ENCODE results near the gene CHD2. TPM values are rescaled to one million over a fixed set of nuclear protein-coding genes. Genes with fewer than 3 reads are reported as not detected.

Gene CHD2
- total and polyA plus RNA-seq, 3 experiments from 2014 or later: 80.3 to 109 (median 99.0) TPM

DNA sequence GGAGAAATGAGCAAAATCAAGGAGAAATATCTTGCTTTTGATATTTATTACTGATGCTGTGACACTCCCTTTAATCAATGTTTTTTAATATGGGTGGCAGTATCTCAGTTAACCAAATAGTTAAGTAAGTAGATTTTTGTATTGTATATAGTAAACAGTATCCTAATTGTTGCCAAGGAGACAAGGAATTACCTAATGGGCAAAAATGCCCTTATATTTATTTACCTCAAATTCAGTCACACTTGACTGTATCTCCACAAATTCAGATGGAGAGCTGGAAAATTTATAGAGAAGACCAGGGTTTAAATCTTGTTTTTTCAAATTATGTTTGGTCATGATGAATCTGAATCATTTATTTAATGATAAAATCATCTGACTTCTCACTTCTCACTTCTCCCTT, 3.6 kb upstream of the CHD2 start:
- POLR2A ChIA-PET: interaction anchor here (1.0 to 4.5 kb wide), 3 partner anchors 12 to 76 kb away, joined by 5 to 55 read pairs (median 5); no protein-coding TSS in a partner anchor
- peak overlapping the region; percentile 22 for H3K27ac ChIP-seq (ENCODE audit: low read depth, low read length)

DNA sequence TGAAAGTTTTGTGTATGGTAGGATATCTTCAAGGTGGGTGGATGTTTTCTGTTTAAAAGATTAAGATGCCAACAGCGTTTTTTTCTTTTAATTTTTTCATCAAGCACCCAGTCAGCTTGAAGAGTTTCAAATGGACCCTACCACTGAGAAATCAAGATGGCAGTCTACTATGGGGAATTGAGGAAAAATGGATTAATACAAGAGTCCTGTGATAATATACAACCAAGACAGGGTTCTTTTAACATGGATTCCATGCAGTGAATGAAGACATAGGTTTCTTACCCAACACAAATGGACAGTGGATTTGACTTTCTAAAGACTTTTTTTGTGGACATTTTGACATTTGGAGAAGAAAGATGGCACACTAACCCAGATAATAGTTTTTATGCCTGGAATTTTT, 2.5 kb upstream of the CHD2 start:
- ChIA-PET POLR2A (interaction anchor here (0.6 to 4.5 kb wide), 5 partner anchors 8 to 88 kb away, joined by 3 to 55 read pairs (median 5); no protein-coding TSS in a partner anchor), CTCF (interaction anchor here (1.1 to 2.7 kb wide), 3 partner anchors 15 to 100 kb away, joined by 4 to 8 read pairs (median 5); no protein-coding TSS in a partner anchor)
- no peak overlapping the region for H3K4me3 ChIP-seq (ENCODE audit: low read length)
- peak overlapping the region in 5 of 7 donors; percentile 9 to 53 (median 32) for H3K4me3 Mint-ChIP-seq
- H3K27me3 Mint-ChIP-seq: peaks cover 0 to 6% of the 10 kb centered on the region in 2 donors
- peaks cover 0 to 15% (median 0%) of the 10 kb centered on the region in 5 donors for H3K9me3 Mint-ChIP-seq
- H3K36me3 ChIP-seq (ENCODE audit: insufficient read depth, low read length): peaks cover 32% of the 10 kb centered on the region
- H3K4me1 ChIP-seq (ENCODE audit: insufficient read depth, low read length): peaks cover 74% of the 10 kb centered on the region
- peaks cover 34 to 84% (median 35%) of the 10 kb centered on the region in 3 donors for H3K36me3 Mint-ChIP-seq
- no peak overlapping the region for H3K27ac ChIP-seq (ENCODE audit: low read depth, low read length)
- no peaks in the 10 kb centered on the region for H3K9me3 ChIP-seq (ENCODE audit: low read length)
- no peak for DNase-seq
- peaks cover 58 to 76% (median 74%) of the 10 kb centered on the region in 3 donors for H3K4me1 Mint-ChIP-seq
- H3K27ac Mint-ChIP-seq: peak overlapping the region in 6 of 8 donors; percentile 55 to 90 (median 82)
- no peaks in the 10 kb centered on the region for H3K27me3 ChIP-seq (ENCODE audit: insufficient read depth, low read length, poor library complexity, severe bottlenecking)

More for the DNA sequence above, 3.6 kb upstream of the CHD2 start:
- H3K27ac Mint-ChIP-seq: peak overlapping the region; percentile 41 to 92 (median 77)
- peak overlapping the region; percentile 23 to 61 (median 37) for H3K4me3 Mint-ChIP-seq
- H3K9me3 Mint-ChIP-seq: peaks cover 0 to 15% (median 0%) of the 10 kb centered on the region in 5 donors
- peaks cover 0 to 6% of the 10 kb centered on the region in 2 donors for H3K27me3 Mint-ChIP-seq
- Histone ChIP-seq H3K27me3 (ENCODE audit: insufficient read depth, low read length, poor library complexity, severe bottlenecking) (no peaks in the 10 kb centered on the region), H3K4me1 (ENCODE audit: insufficient read depth, low read length) (peaks cover 82% of the 10 kb centered on the region), H3K9me3 (ENCODE audit: low read length) (no peaks in the 10 kb centered on the region), H3K36me3 (ENCODE audit: insufficient read depth, low read length) (peaks cover 37% of the 10 kb centered on the region), H3K4me3 (ENCODE audit: low read length) (no peak overlapping the region)
- CTCF ChIA-PET: interaction anchor here (1.1 to 2.7 kb wide), 2 partner anchors 14 to 99 kb away, joined by 5 to 8 read pairs; no protein-coding TSS in a partner anchor
- peaks cover 65 to 85% (median 82%) of the 10 kb centered on the region in 3 donors for H3K4me1 Mint-ChIP-seq
- peak in 1 of 5 donors; percentile 3 for DNase-seq
- H3K36me3 Mint-ChIP-seq: peaks cover 35 to 88% (median 37%) of the 10 kb centered on the region in 3 donors

DNA sequence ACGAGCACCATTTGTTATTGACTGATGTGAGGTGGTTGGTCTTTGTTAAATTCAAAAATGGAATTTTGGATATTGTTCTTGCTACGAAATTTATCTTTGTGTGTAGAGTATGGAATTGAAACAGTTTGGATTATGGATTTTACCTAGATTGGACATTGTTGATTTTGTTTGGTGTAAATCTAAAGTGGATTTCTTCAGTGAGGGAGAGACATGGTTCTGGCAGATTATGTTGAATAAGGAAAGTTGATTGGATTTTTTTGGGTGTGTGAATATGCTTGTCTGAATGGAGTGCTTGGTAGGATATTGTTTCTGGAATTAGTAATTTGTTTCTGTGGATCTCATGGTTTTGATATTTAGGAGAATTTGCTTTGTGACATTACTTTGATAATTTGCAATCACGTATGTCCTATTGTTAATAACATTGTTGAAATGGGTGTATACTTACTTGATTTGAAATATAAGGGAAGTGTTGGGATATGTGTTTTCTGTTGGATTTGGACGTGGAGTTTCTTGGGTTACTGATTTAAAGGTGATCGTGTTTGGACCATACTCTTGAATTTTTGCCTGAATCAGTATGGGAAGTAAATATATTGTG, 1.0 kb upstream of the CHD2 start:
- peaks cover 0 to 15% (median 0%) of the 10 kb centered on the region in 5 donors for H3K9me3 Mint-ChIP-seq
- H3K27ac Mint-ChIP-seq: peak overlapping the region; percentile 31 to 98 (median 88)
- no peak overlapping the region for H3K27ac ChIP-seq (ENCODE audit: low read depth, low read length)
- peaks cover 34 to 86% (median 35%) of the 10 kb centered on the region in 3 donors for H3K36me3 Mint-ChIP-seq
- POLR2A ChIA-PET: interaction anchor here (0.7 to 11.5 kb wide), 10 partner anchors 10 to 102 kb away, joined by 3 to 455 read pairs (median 28); no protein-coding TSS in a partner anchor
- CTCF ChIA-PET: interaction anchor here (0.9 to 6.9 kb wide), 7 partner anchors 9 to 90 kb away, joined by 3 to 79 read pairs (median 8); no protein-coding TSS in a partner anchor
- DNase-seq: no peak
- no peaks in the 10 kb centered on the region for H3K9me3 ChIP-seq (ENCODE audit: low read length)
- peaks cover 0 to 12% of the 10 kb centered on the region in 2 donors for H3K27me3 Mint-ChIP-seq
- H3K4me1 ChIP-seq (ENCODE audit: insufficient read depth, low read length): peaks cover 60% of the 10 kb centered on the region
- no peak overlapping the region for H3K4me3 ChIP-seq (ENCODE audit: low read length)
- peaks cover 19% of the 10 kb centered on the region for H3K36me3 ChIP-seq (ENCODE audit: insufficient read depth, low read length)
- peak overlapping the region; percentile 35 to 98 (median 72) for H3K4me3 Mint-ChIP-seq
- no peaks in the 10 kb centered on the region for H3K27me3 ChIP-seq (ENCODE audit: insufficient read depth, low read length, poor library complexity, severe bottlenecking)
- peaks cover 57 to 75% (median 73%) of the 10 kb centered on the region in 3 donors for H3K4me1 Mint-ChIP-seq

DNA sequence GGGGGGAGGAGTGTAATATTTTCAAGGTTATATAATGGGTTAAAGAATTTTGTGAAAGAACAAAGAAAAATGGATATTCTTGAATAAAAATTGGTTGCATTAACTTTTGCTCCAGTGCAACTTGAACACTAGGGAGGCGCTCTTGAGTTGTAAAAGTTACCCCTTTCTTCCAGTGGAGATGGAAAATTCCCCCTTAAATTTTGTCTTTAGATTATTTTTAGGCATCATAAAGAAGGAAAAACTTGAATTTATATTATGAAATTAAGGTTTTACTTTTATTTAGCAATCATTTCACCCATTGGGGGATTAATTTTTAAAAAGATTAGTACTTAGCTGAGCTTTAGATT, 550 bp upstream of the CHD2 start:
- Mint-ChIP-seq H3K27ac (peak overlapping the region; percentile 97 to 100 (median 99)), H3K4me3 (peak overlapping the region; percentile 35 to 100 (median 96)), H3K4me1 (peaks cover 57 to 73% (median 69%) of the 10 kb centered on the region in 3 donors), H3K9me3 (peaks cover 0 to 15% (median 0%) of the 10 kb centered on the region in 5 donors), H3K36me3 (peaks cover 34 to 81% (median 35%) of the 10 kb centered on the region in 3 donors), H3K27me3 (peaks cover 0 to 12% of the 10 kb centered on the region in 2 donors)
- no peaks in the 10 kb centered on the region for H3K9me3 ChIP-seq (ENCODE audit: low read length)
- H3K27me3 ChIP-seq (ENCODE audit: insufficient read depth, low read length, poor library complexity, severe bottlenecking): no peaks in the 10 kb centered on the region
- DNase-seq: no peak
- H3K36me3 ChIP-seq (ENCODE audit: insufficient read depth, low read length): peaks cover 14% of the 10 kb centered on the region
- CTCF ChIA-PET: interaction anchor here (0.9 to 6.9 kb wide), 7 partner anchors 10 to 90 kb away, joined by 3 to 79 read pairs (median 8); no protein-coding TSS in a partner anchor
- POLR2A ChIA-PET: interaction anchor here (0.7 to 11.5 kb wide), 10 partner anchors 9 to 102 kb away, joined by 3 to 455 read pairs (median 15); no protein-coding TSS in a partner anchor
- no peak overlapping the region for H3K4me3 ChIP-seq (ENCODE audit: low read length)
- H3K27ac ChIP-seq (ENCODE audit: low read depth, low read length): no peak overlapping the region
- peaks cover 55% of the 10 kb centered on the region for H3K4me1 ChIP-seq (ENCODE audit: insufficient read depth, low read length)

DNA sequence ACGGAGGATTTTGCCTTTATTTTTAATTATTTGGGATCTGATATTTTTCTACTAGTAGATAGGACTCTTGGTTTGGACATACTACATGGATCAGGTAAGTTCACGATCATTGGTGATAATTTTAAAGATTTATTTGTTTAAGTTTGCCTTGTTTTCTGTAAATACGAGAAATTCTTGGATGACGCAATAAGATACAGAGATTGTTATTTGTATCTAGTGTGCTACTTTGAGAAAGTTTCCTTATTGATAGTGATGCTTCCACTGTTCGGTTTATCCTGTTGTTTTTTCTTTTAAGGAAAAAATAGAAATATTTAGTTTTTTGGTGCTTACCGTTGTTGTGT, 577 bp downstream of the CHD2 start:
- peak overlapping the region; percentile 90 to 100 (median 98) for H3K4me3 Mint-ChIP-seq
- ChIA-PET POLR2A (interaction anchor here (0.6 to 11.5 kb wide), 12 partner anchors 10 to 1454 kb away, joined by 3 to 455 read pairs (median 8); no protein-coding TSS in a partner anchor), CTCF (interaction anchor here (0.7 to 6.9 kb wide), 9 partner anchors 11 to 103 kb away, joined by 3 to 79 read pairs (median 6); no protein-coding TSS in a partner anchor)
- H3K27ac Mint-ChIP-seq: peak overlapping the region; percentile 97 to 100 (median 99)
- Histone ChIP-seq H3K27ac (ENCODE audit: low read depth, low read length) (peak overlapping the region; percentile 97), H3K4me1 (ENCODE audit: insufficient read depth, low read length) (peaks cover 54% of the 10 kb centered on the region), H3K9me3 (ENCODE audit: low read length) (no peaks in the 10 kb centered on the region), H3K36me3 (ENCODE audit: insufficient read depth, low read length) (peaks cover 10% of the 10 kb centered on the region), H3K4me3 (ENCODE audit: low read length) (peak overlapping the region; percentile 80), H3K27me3 (ENCODE audit: insufficient read depth, low read length, poor library complexity, severe bottlenecking) (no peaks in the 10 kb centered on the region)
- H3K4me1 Mint-ChIP-seq: peaks cover 60 to 74% (median 69%) of the 10 kb centered on the region in 3 donors
- H3K27me3 Mint-ChIP-seq: peaks cover 0 to 12% of the 10 kb centered on the region in 2 donors
- no peak for DNase-seq
- peaks cover 0 to 15% (median 0%) of the 10 kb centered on the region in 5 donors for H3K9me3 Mint-ChIP-seq
- peaks cover 29 to 78% (median 31%) of the 10 kb centered on the region in 3 donors for H3K36me3 Mint-ChIP-seq

DNA sequence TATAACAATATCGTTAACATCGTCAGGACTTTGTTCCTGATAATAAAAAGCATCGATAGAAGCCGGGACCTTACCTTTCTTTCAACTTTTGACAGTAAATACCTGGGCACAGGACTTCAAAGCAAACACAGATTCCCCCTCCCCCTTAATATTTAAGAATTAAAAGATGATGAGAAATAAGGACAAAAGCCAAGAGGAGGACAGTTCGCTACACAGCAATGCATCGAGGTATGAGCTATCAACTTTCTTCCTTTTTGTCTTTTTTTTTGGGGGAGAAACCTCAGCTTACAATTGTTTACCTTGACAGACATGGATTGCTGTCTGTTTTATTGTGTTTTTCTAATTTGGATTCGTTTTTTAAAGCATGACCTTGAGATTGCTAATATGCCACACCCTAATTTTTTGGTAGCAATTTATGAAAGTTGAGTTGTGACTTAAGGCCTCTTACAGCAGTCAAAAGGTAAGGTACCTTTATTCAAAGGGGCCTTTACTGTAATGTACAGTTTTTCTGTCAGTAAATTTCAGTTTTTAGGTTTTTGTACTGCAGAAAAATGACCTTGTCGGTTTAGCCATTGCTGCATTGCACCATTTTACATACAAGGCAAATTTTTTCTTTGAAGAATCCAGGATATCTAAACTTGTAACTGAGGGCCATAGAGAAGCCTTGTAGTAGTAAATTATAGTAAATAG, 1.1 kb downstream of the CHD2 start:
- Mint-ChIP-seq H3K4me3 (peak overlapping the region; percentile 90 to 100 (median 98)), H3K4me1 (peaks cover 61 to 74% (median 70%) of the 10 kb centered on the region in 3 donors), H3K27ac (peak overlapping the region; percentile 97 to 100 (median 99)), H3K36me3 (peaks cover 27 to 75% (median 30%) of the 10 kb centered on the region in 3 donors), H3K27me3 (peaks cover 0 to 12% of the 10 kb centered on the region in 2 donors), H3K9me3 (peaks cover 0 to 15% (median 0%) of the 10 kb centered on the region in 5 donors)
- ChIA-PET CTCF (interaction anchor here (1.1 to 6.9 kb wide), 7 partner anchors 12 to 104 kb away, joined by 4 to 79 read pairs (median 10); no protein-coding TSS in a partner anchor), POLR2A (interaction anchor here (0.6 to 11.5 kb wide), 8 partner anchors 13 to 92 kb away, joined by 3 to 455 read pairs (median 28); no protein-coding TSS in a partner anchor)
- Histone ChIP-seq H3K36me3 (ENCODE audit: insufficient read depth, low read length) (peaks cover 10% of the 10 kb centered on the region), H3K4me1 (ENCODE audit: insufficient read depth, low read length) (peaks cover 54% of the 10 kb centered on the region), H3K4me3 (ENCODE audit: low read length) (peak overlapping the region; percentile 80), H3K27me3 (ENCODE audit: insufficient read depth, low read length, poor library complexity, severe bottlenecking) (no peaks in the 10 kb centered on the region), H3K27ac (ENCODE audit: low read depth, low read length) (peak overlapping the region; percentile 97), H3K9me3 (ENCODE audit: low read length) (no peaks in the 10 kb centered on the region)
- DNase-seq: no peak

DNA sequence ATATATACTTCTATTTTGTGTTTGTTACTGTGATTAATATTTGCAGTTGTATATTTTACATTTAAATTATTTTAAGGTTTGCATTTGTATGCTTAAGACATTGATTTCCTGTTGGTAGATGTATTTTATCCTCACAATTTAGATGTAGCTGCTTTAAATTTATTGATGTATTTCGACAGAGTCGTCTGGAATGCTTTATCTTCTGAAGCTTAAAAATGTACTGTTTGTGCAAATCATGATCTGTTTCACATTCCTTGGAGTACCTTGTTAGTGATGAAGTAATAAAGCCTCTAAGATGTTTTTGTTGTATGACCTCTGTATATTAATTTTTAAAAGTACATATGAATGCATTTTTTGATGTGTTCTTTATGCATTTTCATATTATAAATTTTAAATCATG, 1.9 kb downstream of the CHD2 start:
- peaks cover 61 to 74% (median 70%) of the 10 kb centered on the region in 3 donors for H3K4me1 Mint-ChIP-seq

More for the DNA sequence above, 1.9 kb downstream of the CHD2 start:
- Mint-ChIP-seq H3K4me3 (peak overlapping the region; percentile 90 to 100 (median 98)), H3K9me3 (peaks cover 0 to 15% (median 0%) of the 10 kb centered on the region in 5 donors), H3K27me3 (peaks cover 0 to 12% of the 10 kb centered on the region in 2 donors), H3K27ac (peak overlapping the region; percentile 14 to 99 (median 70)), H3K36me3 (peaks cover 21 to 67% (median 23%) of the 10 kb centered on the region in 3 donors)
- POLR2A ChIA-PET: interaction anchor here (2.7 to 11.5 kb wide), 4 partner anchors 12 to 93 kb away, joined by 24 to 455 read pairs (median 102); no protein-coding TSS in a partner anchor
- Histone ChIP-seq H3K9me3 (ENCODE audit: low read length) (no peaks in the 10 kb centered on the region), H3K27ac (ENCODE audit: low read depth, low read length) (peak overlapping the region; percentile 97), H3K27me3 (ENCODE audit: insufficient read depth, low read length, poor library complexity, severe bottlenecking) (no peaks in the 10 kb centered on the region), H3K36me3 (ENCODE audit: insufficient read depth, low read length) (peaks cover 10% of the 10 kb centered on the region), H3K4me1 (ENCODE audit: insufficient read depth, low read length) (peaks cover 54% of the 10 kb centered on the region), H3K4me3 (ENCODE audit: low read length) (peak overlapping the region; percentile 80)
- CTCF ChIA-PET: interaction anchor here (2.3 to 6.9 kb wide), 4 partner anchors 12 to 93 kb away, joined by 8 to 79 read pairs (median 21); no protein-coding TSS in a partner anchor
- DNase-seq: no peak
